HFFc6 (cell line): ENCODE results near the gene KIAA0513. TPM values are rescaled to one million over a fixed set of nuclear protein-coding genes. Genes with fewer than 3 reads are reported as not detected.
A peak's percentile ranks its signal among the peaks of the same experiment; 100 is the strongest.

ENCODE experiments used
- DNase-seq: peaks from one replicate; pipeline ENCODE4 v3.0.0-alpha.2; 2018
- H3K27ac Mint-ChIP-seq: 2 replicates; pipeline ENCODE4 v1.8.0; 2020; ENCODE audit warnings: mild to moderate bottlenecking, mixed read lengths
- H3K27me3 Mint-ChIP-seq: 2 replicates; pipeline ENCODE4 v1.8.0; 2021; ENCODE audit warnings: mild to moderate bottlenecking, moderate library complexity, mixed read lengths; ENCODE audit not compliant: insufficient read depth
- H3K36me3 Mint-ChIP-seq: 2 replicates; pipeline ENCODE4 v1.8.0; 2021; ENCODE audit warnings: low read depth, mixed read lengths
- H3K4me1 Mint-ChIP-seq: 2 replicates; pipeline ENCODE4 v1.8.0; 2020; ENCODE audit warnings: low read depth, mixed read lengths
- H3K4me3 Mint-ChIP-seq: 2 replicates; pipeline ENCODE4 v1.8.0; 2020; ENCODE audit warnings: mild to moderate bottlenecking, moderate library complexity, mixed read lengths
- H3K9me3 Mint-ChIP-seq: 2 replicates; pipeline ENCODE4 v1.8.0; 2020; ENCODE audit warnings: mild to moderate bottlenecking, mixed read lengths
- total RNA-seq, 6 experiments: library from RNA; stranded (reverse); fragmentation: NEBNext Ultra II Directional; extraction: Animal tissue kit (Norgen Biotek cat#: 25700); gene quantifications; 2 replicates in 1 of 6; 3 replicates in 5 of 6; pipeline ENCODE4 v1.2.3, GENCODE V29; 2021
- TF ChIP-seq, protein P1 (sequence below): fragments of 200-600 bp; sonication (generic); IDR thresholded peaks from 2 replicates; pipeline ENCODE4 v1.5.0; 2021; ENCODE audit warnings: antibody characterized with exemption, mild to moderate bottlenecking

KIAA0513 gene
- total RNA-seq, 6 experiments from 2014 or later: 12.5 to 15.4 (median 13.8) TPM

DNA sequence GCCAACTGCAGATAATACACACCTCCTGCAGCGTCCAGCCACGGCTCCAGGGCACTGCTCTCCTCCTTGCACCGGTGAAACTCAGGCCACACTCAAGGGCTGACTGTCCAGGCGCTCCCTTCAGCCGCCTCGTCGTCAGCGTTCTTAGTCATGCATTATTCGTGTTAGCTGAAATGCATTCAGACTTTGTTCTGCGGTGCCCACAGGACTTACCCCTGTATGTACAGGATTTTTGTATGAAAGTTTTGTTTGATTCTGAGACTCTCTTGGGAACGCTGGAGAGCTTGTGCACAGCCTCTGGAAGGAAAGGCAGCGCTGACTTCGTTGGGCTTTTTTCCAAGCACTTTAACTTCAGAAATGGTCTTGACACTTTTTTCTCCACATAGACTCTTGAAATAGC, 62.6 kb downstream of the KIAA0513 start:
- TF ChIP-seq, protein P1, sequence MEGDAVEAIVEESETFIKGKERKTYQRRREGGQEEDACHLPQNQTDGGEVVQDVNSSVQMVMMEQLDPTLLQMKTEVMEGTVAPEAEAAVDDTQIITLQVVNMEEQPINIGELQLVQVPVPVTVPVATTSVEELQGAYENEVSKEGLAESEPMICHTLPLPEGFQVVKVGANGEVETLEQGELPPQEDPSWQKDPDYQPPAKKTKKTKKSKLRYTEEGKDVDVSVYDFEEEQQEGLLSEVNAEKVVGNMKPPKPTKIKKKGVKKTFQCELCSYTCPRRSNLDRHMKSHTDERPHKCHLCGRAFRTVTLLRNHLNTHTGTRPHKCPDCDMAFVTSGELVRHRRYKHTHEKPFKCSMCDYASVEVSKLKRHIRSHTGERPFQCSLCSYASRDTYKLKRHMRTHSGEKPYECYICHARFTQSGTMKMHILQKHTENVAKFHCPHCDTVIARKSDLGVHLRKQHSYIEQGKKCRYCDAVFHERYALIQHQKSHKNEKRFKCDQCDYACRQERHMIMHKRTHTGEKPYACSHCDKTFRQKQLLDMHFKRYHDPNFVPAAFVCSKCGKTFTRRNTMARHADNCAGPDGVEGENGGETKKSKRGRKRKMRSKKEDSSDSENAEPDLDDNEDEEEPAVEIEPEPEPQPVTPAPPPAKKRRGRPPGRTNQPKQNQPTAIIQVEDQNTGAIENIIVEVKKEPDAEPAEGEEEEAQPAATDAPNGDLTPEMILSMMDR: no peak
- DNase-seq: peak; percentile 37
- no peaks in the 10 kb centered on the region for H3K36me3 Mint-ChIP-seq
- H3K4me3 Mint-ChIP-seq: peak overlapping the region; percentile 34; the same call in 1 of the 2 replicates
- H3K27ac Mint-ChIP-seq: peak overlapping the region; percentile 55; the same call in 1 of the 2 replicates
- H3K4me1 Mint-ChIP-seq: peaks cover 13% of the 10 kb centered on the region
- no peaks in the 10 kb centered on the region for H3K9me3 Mint-ChIP-seq
- peaks cover 11% of the 10 kb centered on the region for H3K27me3 Mint-ChIP-seq

DNA sequence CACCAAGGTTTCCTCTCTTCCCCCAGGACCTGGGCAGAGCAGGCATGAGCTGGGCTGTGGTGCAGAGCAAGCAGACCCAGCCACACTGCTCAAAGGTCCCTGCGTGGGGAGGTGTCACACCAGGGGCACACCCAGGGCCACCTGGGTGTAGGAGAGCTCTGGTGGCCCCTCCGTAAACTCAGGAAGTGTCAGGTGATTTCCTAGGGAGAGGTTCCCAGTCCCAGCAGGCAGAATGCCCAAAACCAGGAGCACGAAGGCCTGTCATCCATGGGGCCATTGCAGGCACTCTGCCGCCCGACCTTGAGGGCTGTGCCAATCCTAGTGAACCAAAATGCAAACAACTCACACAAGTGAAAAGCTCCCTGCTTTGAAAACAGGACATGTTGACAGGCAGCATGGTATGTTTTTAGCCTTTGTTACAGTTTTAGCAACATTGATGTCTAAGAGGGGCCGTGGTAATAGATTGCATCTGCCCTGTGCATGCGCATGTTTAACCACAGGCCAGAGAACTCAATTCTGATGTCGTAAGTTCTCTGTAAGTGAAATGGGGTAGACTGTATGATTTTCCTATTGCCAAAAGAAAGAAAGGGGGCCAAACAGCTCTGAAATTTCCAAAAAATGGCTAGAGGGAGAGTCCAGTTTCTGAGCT, 63.4 kb downstream of the KIAA0513 start:
- no peak for DNase-seq

GRCh38 chr16:85091522-85091910, 63.9 kb downstream of the KIAA0513 start:
- Mint-ChIP-seq H3K27ac (no peak overlapping the region), H3K9me3 (no peaks in the 10 kb centered on the region), H3K4me3 (no peak overlapping the region), H3K4me1 (peaks cover 13% of the 10 kb centered on the region), H3K36me3 (no peaks in the 10 kb centered on the region), H3K27me3 (peaks cover 16% of the 10 kb centered on the region)
- DNase-seq: no peak
- TF ChIP-seq, protein P1: no peak

More for the DNA sequence above, 63.4 kb downstream of the KIAA0513 start:
- Mint-ChIP-seq H3K4me3 (no peak overlapping the region), H3K27ac (no peak overlapping the region), H3K27me3 (peaks cover 16% of the 10 kb centered on the region), H3K4me1 (peaks cover 13% of the 10 kb centered on the region), H3K36me3 (no peaks in the 10 kb centered on the region), H3K9me3 (no peaks in the 10 kb centered on the region)
- TF ChIP-seq, protein P1: no peak

GRCh38 chr16:85092309-85092708, 64.7 kb downstream of the KIAA0513 start:
- Mint-ChIP-seq H3K4me1 (peaks cover 13% of the 10 kb centered on the region), H3K27me3 (peaks cover 20% of the 10 kb centered on the region), H3K36me3 (no peaks in the 10 kb centered on the region), H3K27ac (no peak overlapping the region), H3K4me3 (no peak overlapping the region), H3K9me3 (no peaks in the 10 kb centered on the region)
- TF ChIP-seq, protein P1: no peak
- DNase-seq: no peak

DNA sequence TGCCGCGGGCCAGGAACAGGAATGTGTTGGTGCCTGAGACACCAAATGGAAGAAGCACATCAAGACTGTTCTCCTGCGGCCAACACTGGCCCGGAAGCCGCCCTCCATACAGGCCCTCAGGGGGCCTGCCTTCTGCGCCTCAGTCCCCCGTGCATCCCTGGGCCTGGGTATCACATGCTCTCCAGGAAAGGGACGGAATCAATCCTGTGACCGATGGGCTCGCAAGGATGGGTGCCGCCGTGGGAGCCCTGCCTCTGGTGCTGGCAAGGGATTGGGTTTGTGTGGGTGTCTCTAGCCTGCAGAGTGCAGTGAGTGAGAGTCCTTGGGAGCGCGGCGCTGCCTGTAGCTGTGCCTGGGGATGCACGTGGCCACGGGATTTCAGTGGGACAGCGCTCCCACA, 65.3 kb downstream of the KIAA0513 start:
- peaks cover 13% of the 10 kb centered on the region for H3K4me1 Mint-ChIP-seq
- peaks cover 25% of the 10 kb centered on the region for H3K27me3 Mint-ChIP-seq
- no peak for DNase-seq
- no peak overlapping the region for H3K27ac Mint-ChIP-seq
- no peaks in the 10 kb centered on the region for H3K9me3 Mint-ChIP-seq
- H3K4me3 Mint-ChIP-seq: no peak overlapping the region
- TF ChIP-seq, protein P1: no peak
- H3K36me3 Mint-ChIP-seq: no peaks in the 10 kb centered on the region
